RWPE1 (cell line): ENCODE data around the gene ALDH3B1.

Experiments used
- CTCF ChIA-PET: fragments of 350-600 bp; sonication (Branson Sonifier 250); formaldehyde crosslinking; extraction: SDS; loops from one replicate; lab custom pipeline; 2021; lab: Yijun Ruan, JAX
- POLR2A ChIA-PET: fragments of 400-600 bp; formaldehyde crosslinking; extraction: SDS; loops from one replicate; lab custom pipeline; 2020; ENCODE audit warnings: antibody characterized with exemption; ENCODE audit not compliant: low non-redundant PET; lab: Yijun Ruan, JAX
- DNase-seq: peaks from one replicate; pipeline ENCODE4 v3.0.0; 2012; ENCODE audit warnings: low spot score
- H3K27ac ChIP-seq: fragments of 450-650 bp; 2 replicates; pipeline ENCODE4 v1.5.1; 2017
- CTCF ChIP-seq: fragments of 450-650 bp; conservative IDR thresholded peaks from 2 replicates; pipeline ENCODE4 v1.5.1; 2017; ENCODE audit warnings: low read depth, mild to moderate bottlenecking

ALDH3B1 gene

GRCh38 chr11:68024508-68024907 lies 14.4 kb downstream of the ALDH3B1 start:
- H3K27ac ChIP-seq, result peak overlapping the region; percentile 82
- ChIA-PET POLR2A (no interaction called here), CTCF (interaction anchor here (1.3 kb wide), 1 partner anchor 15 kb away, joined by 15 read pairs; no protein-coding TSS in a partner anchor)
- DNase-seq, result no peak
- TF ChIP-seq CTCF, result no peak

- H3K27ac ChIP-seq, result peak overlapping the region; percentile 82
- no peak for DNase-seq
- POLR2A ChIA-PET, result no interaction called here
- CTCF ChIA-PET, result interaction anchor here (0.7 to 1.3 kb wide), 2 partner anchors 16 to 272 kb away, joined by 3 to 15 read pairs; no protein-coding TSS in a partner anchor
- TF ChIP-seq CTCF, result no peak
Observed at GRCh38 chr11:68025047-68025446, 14.9 kb downstream of the ALDH3B1 start.

DNA sequence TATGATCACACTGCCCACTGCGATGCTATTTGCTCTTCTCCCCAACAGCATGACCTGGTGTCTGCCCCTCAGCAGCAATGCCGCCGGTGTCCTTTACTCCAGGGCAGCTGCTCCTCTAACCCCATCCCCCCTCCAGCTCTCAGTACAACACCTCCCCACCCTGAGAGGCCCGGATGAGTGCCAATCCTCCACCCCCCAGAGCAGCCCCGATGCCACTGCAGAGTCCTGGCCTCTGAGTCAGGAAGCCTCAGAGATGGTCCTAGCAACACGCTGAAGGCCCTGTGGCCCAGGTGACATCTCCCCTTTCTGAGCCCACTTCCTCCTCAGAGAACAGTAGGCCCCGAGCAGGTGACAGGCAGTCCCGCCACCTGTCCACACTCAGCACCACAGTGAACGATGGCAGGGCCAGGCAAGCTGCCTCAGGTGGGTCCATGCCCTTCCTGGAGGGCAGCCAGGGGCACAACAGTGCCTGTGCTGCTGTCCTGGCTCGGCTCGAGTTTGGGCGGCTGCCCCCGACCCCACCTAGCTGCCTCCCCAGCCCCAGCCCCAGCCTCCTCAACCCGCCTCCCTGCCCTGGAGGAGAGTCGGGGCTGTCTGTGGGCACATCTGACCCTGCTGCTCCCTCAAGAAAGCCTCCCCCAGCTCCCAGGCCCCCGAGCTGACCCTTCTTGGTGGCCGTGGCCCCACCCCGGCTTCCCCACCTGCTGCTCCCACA lies 16.4 kb downstream of the ALDH3B1 start:
- ChIA-PET POLR2A (no interaction called here), CTCF (interaction anchor here (0.8 kb wide), 1 partner anchor 33 kb away, joined by 3 read pairs; no protein-coding TSS in a partner anchor)
- H3K27ac ChIP-seq, result peak overlapping the region; percentile 82
- no peak for TF ChIP-seq CTCF
- DNase-seq, result no peak

- ChIA-PET CTCF (interaction anchor here (0.5 kb wide), 1 partner anchor 496 kb away, joined by 3 read pairs; no protein-coding TSS in a partner anchor), POLR2A (no interaction called here)
- no peak for DNase-seq
- H3K27ac ChIP-seq, result peak overlapping the region; percentile 82
- no peak for TF ChIP-seq CTCF
Observed at GRCh38 chr11:68027667-68028066, 17.5 kb downstream of the ALDH3B1 start.

GRCh38 chr11:68028802-68029545 lies 18.8 kb downstream of the ALDH3B1 start:
- peak overlapping the region; percentile 82 for H3K27ac ChIP-seq
- CTCF ChIA-PET, result interaction anchor here (1.2 kb wide), 1 partner anchor 13 kb away, joined by 3 read pairs; no protein-coding TSS in a partner anchor
- POLR2A ChIA-PET, result interaction anchor here (0.7 to 0.9 kb wide), 2 partner anchors 16 to 82 kb away, joined by 4 to 7 read pairs; no protein-coding TSS in a partner anchor
- no peak for DNase-seq
- no peak for TF ChIP-seq CTCF
